Thyroid gland (tissue), 4 donors: Measurements from ENCODE around the gene SPRR3. TPM values are rescaled to one million over a fixed set of nuclear protein-coding genes. Genes with fewer than 3 reads are reported as not detected.

Source experiments
- DNase-seq, 2 donors: peaks; one replicate each; pipeline ENCODE4 v3.0.0-alpha.2; 2019
- H3K27ac ChIP-seq, 3 donors: fragments of 200-600 bp; sonication (generic); 1 replicate in 2 of 3; 2 replicates in 1 of 3; pipeline ENCODE4 v1.5.1; 2016 to 2019; ENCODE audit warnings: mild to moderate bottlenecking in 1 of 3, moderate library complexity in 1 of 3
- H3K27me3 ChIP-seq: fragments of 200-600 bp; sonication (generic); one replicate; pipeline ENCODE4 v1.5.1; 2019
- H3K36me3 ChIP-seq, 2 donors: fragments of 200-600 bp; sonication (generic); one replicate each; pipeline ENCODE4 v1.5.1; 2016 to 2019
- H3K4me1 ChIP-seq, 2 donors: fragments of 200-600 bp; sonication (generic); one replicate each; pipeline ENCODE4 v1.5.1; 2017 to 2019
- H3K4me3 ChIP-seq, 3 donors: fragments of 200-600 bp; sonication (generic); replicated peaks in 1 of 3; 1 replicate in 2 of 3; 2 replicates in 1 of 3; pipeline ENCODE4 v1.5.1; 2016; ENCODE audit warnings: mild to moderate bottlenecking in 1 of 3
- H3K9me3 ChIP-seq: fragments of 200-600 bp; sonication (generic); one replicate; pipeline ENCODE4 v1.5.1; 2017
- POLR2A ChIP-seq, 2 donors: fragments of 450-650 bp; IDR thresholded peaks; one replicate each; pipeline ENCODE4 v1.6.1; 2017; ENCODE audit warnings: antibody characterized with exemption in 2 of 2, mild to moderate bottlenecking in 2 of 2, moderate library complexity in 1 of 2
- WGBS, 2 donors: methylation state at CpG; one replicate each; pipeline ENCODE4 v1.1.5; 2017; 5-methylcytosine and 5-hydroxymethylcytosine counted together
- intact Hi-C: fragments of 100-400 bp; cut with DNase I; formaldehyde crosslinking; loops from one replicate; pipeline ENCODE4 v1.15.1; 2023
- total RNA-seq, 4 donors: library from RNA; depleted of rRNA; stranded (reverse); fragments of >200 nt; gene quantifications; one replicate each; pipeline ENCODE4 v1.2.3, GENCODE V29; 2016
- TF ChIP-seq, protein P1 (sequence below), 6 experiments: fragments of 200-600 bp in 3 of 6; fragments of 450-650 bp in 3 of 6; sonication (generic) in 3 of 6; IDR thresholded peaks; one replicate each; pipeline ENCODE4 v1.5.1; 2016 to 2019; ENCODE audit warnings: antibody characterized with exemption in 6 of 6, mild to moderate bottlenecking in 2 of 6, inconsistent platforms in 1 of 6, moderate library complexity in 1 of 6

Gene SPRR3
- total RNA-seq, 4 donors from 2014 or later = not detected

DNA sequence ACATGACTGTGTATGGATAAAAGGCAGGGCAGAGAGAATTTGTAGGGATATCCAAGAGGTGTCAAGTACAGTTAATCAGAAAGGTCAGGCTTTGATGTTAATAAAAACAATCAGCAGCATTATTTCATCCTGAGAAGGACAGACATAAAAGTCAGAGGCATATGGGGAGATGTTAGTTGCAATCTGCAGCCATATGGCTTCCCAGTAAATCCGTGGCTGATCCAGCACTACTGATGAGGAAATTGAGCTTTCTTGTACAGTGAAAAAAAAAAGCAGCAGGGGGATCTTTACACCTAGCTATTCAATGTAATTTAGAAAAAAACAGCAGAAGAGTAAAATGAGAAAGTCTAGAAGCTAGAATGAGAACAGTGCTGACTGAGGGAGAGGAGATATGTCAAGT lies 27.2 kb downstream of the SPRR3 start:
- H3K36me3 ChIP-seq = no peaks in the 10 kb centered on the region
- DNase-seq = no peak
- H3K4me3 ChIP-seq = no peak overlapping the region
- no peaks in the 10 kb centered on the region for H3K4me1 ChIP-seq
- intact Hi-C loops = no loop called here
- TF ChIP-seq, protein P1, sequence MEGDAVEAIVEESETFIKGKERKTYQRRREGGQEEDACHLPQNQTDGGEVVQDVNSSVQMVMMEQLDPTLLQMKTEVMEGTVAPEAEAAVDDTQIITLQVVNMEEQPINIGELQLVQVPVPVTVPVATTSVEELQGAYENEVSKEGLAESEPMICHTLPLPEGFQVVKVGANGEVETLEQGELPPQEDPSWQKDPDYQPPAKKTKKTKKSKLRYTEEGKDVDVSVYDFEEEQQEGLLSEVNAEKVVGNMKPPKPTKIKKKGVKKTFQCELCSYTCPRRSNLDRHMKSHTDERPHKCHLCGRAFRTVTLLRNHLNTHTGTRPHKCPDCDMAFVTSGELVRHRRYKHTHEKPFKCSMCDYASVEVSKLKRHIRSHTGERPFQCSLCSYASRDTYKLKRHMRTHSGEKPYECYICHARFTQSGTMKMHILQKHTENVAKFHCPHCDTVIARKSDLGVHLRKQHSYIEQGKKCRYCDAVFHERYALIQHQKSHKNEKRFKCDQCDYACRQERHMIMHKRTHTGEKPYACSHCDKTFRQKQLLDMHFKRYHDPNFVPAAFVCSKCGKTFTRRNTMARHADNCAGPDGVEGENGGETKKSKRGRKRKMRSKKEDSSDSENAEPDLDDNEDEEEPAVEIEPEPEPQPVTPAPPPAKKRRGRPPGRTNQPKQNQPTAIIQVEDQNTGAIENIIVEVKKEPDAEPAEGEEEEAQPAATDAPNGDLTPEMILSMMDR (IDR thresholded peaks at IDR 0.05) = no peak
- TF ChIP-seq POLR2A (IDR thresholded peaks at IDR 0.05) = no peak
- H3K27me3 ChIP-seq = no peaks in the 10 kb centered on the region
- WGBS, 2 donors = 65 to 75% methylated on average over 1 of the region's 1 CpG
- H3K9me3 ChIP-seq = no peaks in the 10 kb centered on the region
- no peak overlapping the region for H3K27ac ChIP-seq

DNA sequence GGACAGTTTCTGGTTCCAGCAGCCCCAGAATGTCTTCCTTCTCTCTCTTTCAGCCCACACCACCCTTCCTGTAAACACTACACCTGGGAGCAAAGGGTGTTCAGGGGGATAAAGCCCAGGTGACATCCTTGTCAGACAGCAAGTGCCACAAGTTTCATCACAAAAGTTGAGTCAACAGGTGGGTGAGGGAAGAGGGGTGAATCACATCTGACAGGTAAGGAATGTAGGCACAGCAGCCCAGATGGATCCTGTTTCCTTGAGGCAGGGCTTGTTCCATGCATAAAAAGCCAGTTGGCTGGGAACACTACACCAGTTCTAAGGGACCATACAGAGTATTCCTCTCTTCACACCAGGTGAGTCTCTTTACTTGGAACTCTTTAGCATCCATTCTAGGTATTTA lies 29.3 kb downstream of the SPRR3 start, which contains the start of gene SPRR1B:
TSS of gene SPRR1B (plus strand) at position 309 of the 400 bp plus-strand sequence. CDS start 1,143 bp downstream, outside the sequence.
- no peak within 1 kb of the TSS for H3K4me3 ChIP-seq
- no peaks in the 10 kb centered on the region for H3K9me3 ChIP-seq
- no peaks in the 10 kb centered on the region for H3K36me3 ChIP-seq
- no peak for DNase-seq
- H3K4me1 ChIP-seq = no peaks in the 10 kb centered on the region
- H3K27ac ChIP-seq = no peak within 1 kb of the TSS
- no peaks in the 10 kb centered on the region for H3K27me3 ChIP-seq
- intact Hi-C loops = no loop called here
- TF ChIP-seq POLR2A (IDR thresholded peaks at IDR 0.05) = no peak
- TF ChIP-seq, protein P1 (IDR thresholded peaks at IDR 0.05) = no peak

DNA sequence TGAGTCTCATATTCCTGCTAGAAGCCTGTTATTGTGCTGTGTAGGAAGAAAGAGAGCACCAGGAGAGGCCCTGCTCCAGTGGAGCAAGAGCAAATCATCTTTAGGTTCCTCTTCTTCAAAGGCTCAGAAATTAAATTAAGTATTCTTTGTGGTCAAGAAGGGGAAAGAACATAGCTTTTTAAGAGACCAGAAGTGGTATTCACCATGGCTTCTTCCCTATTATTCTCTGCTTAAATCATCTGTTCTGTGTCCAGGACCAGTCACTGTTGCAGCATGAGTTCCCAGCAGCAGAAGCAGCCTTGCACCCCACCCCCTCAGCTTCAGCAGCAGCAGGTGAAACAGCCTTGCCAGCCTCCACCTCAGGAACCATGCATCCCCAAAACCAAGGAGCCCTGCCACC lies 30.5 kb downstream of the SPRR3 start:
- H3K9me3 ChIP-seq = no peaks in the 10 kb centered on the region
- H3K36me3 ChIP-seq = no peaks in the 10 kb centered on the region
- no peak for TF ChIP-seq POLR2A (IDR thresholded peaks at IDR 0.05)
- TF ChIP-seq, protein P1 (IDR thresholded peaks at IDR 0.05) = no peak
- no peak for DNase-seq
- intact Hi-C loops = no loop called here
- no peak overlapping the region for H3K4me3 ChIP-seq
- no peaks in the 10 kb centered on the region for H3K4me1 ChIP-seq
- H3K27me3 ChIP-seq = no peaks in the 10 kb centered on the region
- no peak overlapping the region for H3K27ac ChIP-seq

DNA sequence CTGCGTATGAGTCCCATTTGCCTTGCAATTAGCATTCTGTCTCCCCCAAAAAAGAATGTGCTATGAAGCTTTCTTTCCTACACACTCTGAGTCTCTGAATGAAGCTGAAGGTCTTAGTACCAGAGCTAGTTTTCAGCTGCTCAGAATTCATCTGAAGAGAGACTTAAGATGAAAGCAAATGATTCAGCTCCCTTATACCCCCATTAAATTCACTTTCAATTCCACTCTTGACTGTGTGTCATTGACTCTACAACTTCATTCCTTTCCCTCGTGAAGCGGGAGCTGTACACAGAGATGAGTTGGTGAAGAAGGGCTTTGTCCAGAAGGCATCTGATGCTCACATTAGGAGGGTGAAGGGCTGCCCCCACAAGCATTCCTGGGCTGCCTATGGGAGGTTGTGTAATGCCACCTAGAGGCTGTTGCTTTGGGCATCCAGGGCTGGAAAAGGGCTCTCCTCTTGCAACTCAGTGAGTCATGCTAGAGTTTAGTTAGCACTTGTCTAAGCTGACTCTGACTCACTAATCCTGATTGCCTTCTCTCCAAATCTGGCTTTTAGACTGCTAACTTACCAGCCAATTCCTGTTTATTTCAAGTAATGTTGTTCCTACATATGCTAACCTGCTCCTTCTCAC lies 31.2 kb downstream of the SPRR3 start:
- no peak overlapping the region for H3K27ac ChIP-seq
- intact Hi-C loops = no loop called here
- H3K27me3 ChIP-seq = no peaks in the 10 kb centered on the region
- 40 to 53% methylated on average over 3 of the region's 3 CpGs for WGBS, 2 donors
- no peak overlapping the region for H3K4me3 ChIP-seq
- TF ChIP-seq POLR2A (IDR thresholded peaks at IDR 0.05) = no peak
- TF ChIP-seq, protein P1 (IDR thresholded peaks at IDR 0.05) = no peak
- no peaks in the 10 kb centered on the region for H3K36me3 ChIP-seq
- no peaks in the 10 kb centered on the region for H3K9me3 ChIP-seq
- H3K4me1 ChIP-seq = no peaks in the 10 kb centered on the region
- no peak for DNase-seq

DNA sequence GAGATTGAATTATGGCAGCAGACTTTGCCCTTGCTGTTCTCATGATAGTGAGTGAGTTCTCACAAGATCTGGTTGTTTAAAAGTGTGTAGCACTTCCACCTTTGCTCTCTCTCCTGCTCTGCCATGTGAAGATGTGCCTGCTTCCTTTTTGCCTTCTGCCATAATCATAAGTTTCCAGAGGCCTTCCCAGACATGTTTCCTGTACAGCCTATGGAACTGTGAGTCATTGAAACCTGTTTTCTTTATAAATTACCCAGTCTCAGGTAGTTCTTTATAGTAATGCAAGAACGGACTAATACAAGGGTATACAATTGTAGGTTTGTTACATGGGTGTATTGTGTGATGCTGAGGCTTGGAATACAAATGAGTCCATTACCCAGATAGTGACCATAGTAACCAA lies 33.7 kb downstream of the SPRR3 start:
- H3K36me3 ChIP-seq = no peaks in the 10 kb centered on the region
- H3K27ac ChIP-seq = no peak overlapping the region
- H3K9me3 ChIP-seq = no peaks in the 10 kb centered on the region
- TF ChIP-seq, protein P1 (IDR thresholded peaks at IDR 0.05) = no peak
- TF ChIP-seq POLR2A (IDR thresholded peaks at IDR 0.05) = no peak
- no peaks in the 10 kb centered on the region for H3K4me1 ChIP-seq
- no peaks in the 10 kb centered on the region for H3K27me3 ChIP-seq
- no peak for DNase-seq
- WGBS, 2 donors = 81 to 83% methylated on average over 1 of the region's 1 CpG
- no peak overlapping the region for H3K4me3 ChIP-seq
- intact Hi-C loops = no loop called here
